ENCODE measurements around the gene EVL.
"Not testable (repeated sequence)": the region's sequence is repeated elsewhere in the genome, so short reads cannot be mapped to it uniquely, and the experiment has no call there.

The EVL gene

DNA sequence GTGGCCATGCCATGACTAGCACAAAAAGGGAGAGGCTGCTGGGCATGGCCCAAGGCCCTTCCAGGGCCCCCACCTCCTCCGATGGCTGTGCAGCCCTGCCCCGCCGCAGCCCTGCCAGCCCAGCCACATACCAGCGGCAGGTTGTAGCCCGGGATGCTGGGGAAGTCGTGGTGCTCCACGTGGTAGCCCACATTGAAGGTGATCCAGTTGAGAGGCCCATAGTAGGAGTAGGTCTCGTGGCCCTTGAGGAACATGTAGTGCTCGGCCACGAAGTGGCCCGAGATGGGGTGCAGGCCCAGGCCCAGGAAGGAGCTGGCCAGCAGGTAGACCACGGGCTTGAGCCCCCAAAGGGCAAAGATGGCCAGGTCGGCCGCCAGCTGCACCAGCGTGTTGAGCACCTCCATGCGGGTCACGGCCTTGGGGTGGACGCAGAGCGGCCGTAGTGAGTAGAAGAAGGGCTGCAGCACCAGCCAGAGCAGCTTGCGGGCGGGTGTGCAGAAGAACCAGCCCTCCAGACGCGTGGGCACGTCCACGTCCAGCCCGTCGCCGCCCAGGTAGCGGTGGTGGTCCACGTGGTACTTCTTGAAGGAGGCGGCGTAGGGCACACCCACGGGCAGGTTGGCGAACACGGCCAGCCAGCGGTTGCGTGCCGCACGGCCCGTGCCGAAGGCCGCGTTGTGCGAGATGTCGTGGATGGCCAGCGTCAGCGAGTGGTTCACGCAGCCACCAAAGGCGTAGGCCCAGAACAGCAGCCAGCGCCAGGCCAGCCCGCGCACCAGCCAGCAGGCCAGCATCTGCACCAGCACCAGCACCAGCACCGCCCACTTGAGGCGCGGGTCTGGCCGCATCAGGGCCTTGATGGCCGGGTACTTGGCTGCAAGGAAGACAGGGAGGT is 83.9 kb downstream of the EVL start:
- DNase-seq: no peak

DNA sequence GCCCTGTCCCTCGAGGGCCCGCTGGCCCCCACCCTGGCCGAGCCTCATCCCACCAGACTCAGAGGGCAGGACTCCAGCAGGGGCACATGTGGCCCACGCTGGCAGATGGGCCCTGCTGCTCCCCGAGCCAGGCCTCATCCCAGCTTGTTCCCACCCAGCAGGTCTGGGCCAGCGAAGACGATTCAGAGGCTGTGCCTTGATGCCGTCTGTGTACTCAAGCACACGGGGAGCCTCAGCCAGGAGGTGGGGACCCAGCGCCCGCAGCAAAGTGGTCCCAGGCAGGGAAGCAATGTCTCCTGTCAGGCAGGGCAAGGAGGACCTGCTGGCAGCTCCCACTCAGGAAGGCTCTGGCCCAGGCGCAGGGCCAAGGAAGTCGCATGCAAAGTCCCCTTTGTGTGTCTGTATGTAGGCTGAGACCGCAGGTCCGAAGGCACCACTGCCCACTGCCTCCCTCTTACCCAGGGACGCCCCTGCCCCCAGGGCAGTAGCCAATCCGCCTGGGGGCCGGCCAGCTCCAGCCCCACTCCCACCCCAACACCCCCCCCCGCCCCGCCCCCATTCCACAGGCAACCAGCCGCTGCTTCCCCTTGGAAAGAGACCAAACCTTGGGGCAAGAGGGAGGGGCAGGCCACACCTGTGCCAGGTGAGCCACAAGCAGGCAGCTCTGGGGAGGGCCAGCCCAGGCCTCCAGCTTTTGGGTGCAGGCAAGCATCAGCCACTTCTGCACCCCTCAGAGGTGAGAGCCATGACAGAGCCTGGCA is 84.8 kb downstream of the EVL start:
- DNase-seq: no peak

DNA sequence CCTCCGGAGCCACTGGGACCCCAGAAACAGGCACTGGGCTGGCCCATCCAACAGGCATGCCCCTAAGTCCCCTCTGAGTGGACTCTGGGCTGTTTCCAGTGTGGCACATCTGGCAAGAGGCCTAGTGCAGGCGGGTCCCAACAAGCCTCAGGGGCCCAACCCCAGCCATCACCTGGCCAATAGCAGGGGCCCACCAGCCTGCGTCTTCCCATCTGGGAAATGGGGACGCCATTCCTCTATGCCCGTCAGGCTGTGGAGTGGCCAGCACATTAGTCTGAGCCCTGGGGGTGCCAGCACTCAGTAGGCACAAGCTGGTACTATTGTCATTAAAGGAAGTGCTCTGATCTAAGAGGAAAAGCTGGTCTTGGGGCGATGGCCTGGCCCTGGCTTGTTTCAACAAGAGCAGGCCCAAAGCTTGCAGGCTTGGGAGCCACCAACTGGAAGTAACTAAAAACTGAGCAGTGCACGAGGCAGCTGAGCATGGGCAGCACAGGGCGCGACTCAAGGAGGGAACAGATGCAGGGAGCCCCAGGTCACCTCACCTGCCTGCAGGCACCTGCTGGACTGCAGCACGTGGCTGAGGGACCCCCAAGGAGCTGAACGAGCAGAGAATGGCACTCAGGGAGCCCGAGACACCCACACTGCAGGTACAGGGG is 85.8 kb downstream of the EVL start:
- no peak for DNase-seq

DNA sequence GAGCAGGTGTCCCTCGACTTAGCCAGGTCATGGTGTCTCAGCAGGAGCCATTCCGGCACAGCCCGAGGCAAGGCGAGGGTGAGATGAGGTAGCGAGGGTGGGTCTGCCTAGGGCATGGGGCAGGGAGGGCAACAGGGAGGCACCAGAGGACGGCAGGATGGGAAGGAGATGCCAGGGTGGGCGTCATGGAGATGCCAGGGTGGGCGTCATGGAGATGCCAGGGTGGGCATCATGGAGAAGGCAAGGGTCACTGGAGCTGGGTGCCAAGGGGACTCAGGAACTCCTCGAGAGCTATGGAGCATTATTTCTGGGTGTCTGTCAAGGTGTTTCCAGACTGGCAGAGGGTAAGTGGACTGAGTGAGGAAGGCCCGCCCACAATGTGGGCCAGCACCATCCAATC is 86.9 kb downstream of the EVL start:
- DNase-seq: no peak

DNA sequence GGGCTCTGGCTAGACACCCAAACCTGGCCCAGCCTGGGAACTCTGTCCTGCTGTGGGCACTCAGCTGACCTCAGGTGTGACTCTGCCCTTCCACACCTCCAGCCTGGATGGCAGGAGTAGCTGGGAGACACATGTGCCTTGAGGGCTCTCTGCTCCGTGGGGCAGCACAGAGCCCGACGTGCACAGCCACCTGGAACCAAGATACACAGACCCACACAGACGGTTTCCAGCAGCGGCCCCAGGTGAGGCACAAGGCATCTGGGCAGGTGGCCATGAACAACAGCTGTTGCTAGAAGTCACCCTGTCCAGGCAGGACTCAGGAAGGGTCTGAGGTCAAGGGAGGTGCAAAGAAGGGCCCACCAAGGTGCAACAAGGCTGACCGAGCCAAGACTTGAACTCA is 88.3 kb downstream of the EVL start:
- DNase-seq: no peak

DNA sequence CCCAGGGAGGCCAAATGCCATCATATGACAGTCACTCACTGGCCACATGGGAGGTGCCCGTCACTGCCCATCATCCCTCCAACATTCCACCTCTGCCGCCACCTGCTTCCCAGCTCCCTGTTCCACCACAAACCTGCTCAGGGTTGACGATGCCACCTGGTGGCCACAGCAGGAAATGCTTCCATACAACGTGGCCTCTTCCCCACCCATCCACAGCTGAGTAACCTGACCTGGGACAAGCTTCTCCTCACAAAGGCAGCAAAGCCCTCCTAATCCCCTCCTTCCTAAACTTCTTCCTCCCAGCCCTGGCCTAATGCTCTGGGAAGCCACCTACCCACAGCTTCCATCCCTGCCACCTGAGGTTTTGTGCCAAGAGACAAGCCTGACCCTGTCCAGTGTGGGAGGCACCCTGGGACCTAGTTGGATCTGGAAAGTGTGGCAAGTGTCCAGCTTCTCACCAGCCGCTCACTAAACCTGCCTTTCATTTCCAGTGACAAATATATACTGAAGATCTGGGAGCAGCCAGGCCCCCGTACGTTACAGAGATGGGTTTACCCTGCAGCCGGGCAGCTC is 89.9 kb downstream of the EVL start:
- DNase-seq: no peak

DNA sequence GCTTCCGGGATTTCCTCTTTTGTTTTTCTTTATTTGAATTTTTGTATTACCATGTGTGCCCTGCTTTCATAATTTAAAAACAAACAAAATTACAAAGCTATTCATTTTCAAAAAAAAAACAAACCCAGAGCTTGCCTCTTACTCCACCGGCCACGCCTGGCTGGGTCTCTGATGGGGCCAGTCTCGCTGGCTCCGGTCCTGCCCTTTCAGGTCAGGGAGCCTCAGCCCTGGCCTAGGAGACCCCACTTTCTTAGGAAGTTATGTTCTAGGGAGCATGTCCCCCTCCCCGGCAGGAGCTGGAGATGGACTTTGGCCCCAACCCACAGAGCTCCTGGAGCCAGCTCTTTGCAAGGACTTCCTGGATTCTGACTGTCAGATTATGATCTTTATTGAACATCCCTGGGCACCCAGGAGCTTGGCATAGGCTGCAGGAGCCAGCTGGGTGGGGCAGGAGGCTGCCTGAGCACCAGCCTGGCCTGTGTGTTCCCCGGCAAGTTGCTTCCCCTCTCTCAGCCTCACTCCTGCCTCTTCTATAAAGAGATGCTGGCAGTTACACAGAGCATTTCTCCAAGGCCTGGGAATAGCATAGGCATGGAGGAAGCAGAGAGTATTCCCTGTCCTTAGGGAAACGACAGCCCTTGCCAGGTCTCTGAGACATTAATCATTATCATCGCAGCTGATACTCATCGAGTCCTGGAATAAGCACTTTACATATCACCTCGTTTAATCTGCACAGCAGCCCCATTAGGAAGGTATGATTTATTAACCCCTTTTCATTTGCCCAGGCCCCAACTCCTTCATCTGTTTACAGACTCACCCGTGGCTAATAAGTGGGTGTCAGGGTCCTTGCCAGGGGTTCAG is 90.8 kb downstream of the EVL start:
- no peak for DNase-seq

DNA sequence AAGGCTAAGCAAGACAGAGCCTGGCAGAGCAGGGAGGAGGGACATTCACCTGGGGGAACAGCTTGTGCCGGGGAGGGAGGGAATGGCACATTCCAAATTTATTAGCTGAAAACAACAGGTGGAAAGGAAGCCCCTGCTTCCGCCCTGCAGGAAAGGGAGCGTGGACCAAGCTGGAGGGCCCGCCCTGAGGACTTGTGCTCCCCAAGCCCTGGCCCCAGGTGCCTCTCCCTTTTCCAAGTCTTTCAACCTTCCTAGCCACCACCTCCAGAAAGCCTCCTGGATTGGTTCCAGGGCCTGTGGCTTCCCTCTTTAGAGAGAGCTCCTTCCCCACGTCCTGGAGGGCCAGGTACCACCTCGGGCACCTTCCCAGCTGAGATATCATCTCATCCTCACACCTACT is 91.6 kb downstream of the EVL start:
- DNase-seq: no peak

DNA sequence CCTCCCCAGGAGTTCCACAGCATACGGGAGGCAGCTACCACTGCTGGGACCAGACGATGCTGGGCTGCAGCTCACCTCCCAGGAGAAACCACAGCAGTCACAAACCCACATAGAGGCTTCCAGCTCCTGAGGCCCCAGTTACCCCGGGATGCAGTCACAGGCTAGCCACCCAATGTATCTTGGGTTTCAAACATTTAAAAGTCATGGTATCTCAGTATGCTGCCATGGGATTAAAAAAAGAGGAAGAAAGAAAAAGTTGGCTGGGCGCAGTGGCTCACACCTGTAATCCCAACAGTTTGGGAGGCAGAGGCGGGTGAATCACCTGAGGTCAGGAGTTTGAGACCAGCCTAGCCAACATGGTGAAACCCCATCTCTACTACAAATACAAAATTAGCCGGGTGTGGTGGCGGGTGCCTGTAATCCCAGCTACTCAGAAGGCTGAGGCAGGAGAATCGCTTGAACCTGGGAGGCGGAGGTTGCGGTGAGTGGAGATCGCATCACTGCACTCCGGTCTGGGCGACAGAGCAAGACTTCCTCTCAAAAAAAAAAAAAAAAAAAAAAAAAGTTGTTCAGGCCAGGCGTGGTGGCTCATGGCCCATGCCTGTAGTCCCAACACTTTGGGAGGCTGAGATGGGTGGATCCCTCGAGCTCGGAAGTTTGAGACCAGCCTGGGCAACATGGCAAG is 92.5 kb downstream of the EVL start:
- DNase-seq: not testable (repeated sequence)

DNA sequence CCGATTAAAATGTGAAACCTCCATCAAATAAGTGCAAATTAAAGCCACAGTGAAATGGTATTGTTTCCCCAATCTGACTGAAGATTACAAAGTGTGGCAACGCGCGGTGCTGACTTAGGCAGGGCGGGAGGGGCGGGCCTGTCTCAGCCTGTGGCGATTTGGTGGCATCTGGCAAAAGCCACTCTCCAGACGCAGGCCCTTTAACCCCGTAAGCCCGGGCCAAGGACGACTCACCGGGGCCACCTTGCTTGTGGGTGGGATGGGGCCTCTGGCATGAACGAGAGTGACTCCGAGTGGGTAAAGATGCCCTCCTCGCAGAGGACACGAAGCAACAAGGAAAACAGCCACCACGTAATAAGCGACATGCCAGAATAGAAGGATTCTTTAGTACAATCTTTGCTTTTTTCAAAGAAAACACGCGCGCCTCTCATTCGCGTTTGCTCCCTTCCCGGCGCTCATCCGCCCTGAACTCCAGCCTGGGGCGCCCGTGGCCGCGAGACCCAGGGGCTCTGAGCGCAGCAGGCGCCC is 93.4 kb downstream of the EVL start:
- no peak for DNase-seq

DNA sequence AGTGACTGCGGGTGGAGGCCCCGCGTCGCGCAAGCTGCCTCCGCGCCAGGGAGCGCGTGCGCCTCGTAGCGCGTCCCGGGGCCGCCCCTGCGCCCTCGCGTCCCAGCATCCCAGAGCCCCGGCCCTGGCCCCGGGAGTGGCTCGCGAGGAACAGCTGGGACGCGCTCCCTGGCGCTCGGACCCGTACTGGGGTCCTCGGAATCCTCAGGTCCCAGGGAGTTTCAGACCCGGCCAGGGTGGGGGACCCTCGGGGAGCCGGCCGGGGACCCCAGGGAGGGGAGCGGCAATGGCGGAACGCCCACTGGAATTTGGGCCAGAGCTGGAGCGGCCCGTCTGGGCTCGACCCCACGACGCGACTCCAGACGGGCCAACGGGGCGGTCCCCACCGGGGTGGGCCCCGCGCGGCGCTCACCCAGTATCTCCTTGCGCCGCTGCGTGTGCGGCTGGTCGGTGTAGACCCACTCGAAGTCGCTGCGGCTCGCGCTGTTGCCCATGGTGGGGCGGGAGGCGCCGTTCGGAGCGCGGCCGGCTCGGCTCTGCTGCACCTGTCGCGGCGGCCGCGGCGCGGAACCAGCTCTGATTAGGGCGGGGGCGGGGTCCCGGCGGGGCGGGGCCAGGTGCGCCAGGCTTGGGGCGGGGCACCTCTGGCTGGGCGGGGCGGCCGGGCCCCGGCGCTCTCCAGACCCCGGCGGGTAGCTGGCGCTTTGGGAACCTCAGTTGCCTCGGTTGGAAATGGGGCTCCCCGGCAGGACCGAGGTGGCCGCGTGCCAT is 94.1 kb downstream of the EVL start, which contains the start of gene DEGS2:
DEGS2 (minus strand) TSS at position 552 of the 771 bp plus-strand sequence; CDS start at position 494, 58 bp downstream.
- DNase-seq: peak; percentile 55

DNA sequence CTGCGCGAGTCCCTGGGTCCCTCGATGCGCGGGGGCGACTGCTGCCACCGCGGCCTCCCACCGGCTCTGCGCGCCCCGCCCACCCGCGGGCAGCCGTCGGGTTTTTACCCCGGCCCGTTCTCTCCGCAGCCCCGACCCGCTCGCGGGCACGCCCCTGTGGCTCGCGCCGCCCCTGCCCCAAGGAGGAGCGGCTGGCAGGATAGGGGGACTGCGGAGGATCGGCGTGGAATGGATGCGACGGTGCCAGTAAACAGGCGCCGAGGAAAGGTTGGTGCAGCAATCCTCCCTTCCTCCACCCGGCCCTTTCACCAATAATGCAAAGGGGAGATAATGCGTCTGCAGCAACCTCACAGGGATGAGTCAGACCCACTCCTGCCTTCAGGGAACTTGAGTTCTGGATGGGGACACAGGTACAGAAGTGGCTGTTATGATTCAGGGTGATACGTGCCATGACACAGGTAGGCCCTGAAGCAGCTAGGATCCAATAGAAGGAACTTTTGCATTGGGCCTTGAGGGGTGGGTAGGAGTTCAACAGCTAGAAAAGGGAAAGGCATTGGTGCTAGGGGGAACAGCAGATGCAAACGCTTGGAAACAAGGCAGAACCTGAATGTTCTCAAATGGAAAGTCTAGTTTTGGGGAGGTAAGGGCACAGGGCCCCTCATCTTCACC is 94.8 kb downstream of the EVL start:
- DNase-seq: no peak

DNA sequence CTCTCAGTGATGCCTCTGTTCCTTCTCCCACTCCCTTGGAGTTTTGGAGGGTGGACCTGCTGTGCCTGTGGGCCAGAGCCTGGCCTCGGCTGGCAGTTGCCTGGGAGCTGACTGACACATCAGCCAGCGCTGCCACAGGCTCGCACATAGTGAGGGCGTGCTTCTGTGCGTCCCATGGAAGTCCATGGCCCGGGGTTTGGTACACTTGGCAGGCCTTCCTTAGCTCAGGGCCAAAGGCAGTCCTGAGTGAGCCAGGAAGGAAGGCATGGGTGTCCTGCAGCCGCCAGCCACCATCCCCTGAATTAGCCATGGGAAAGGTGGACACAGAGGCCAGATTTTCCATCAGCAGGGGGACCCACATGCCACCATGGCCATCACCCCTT is 95.3 kb downstream of the EVL start:
- DNase-seq: no peak

DNA sequence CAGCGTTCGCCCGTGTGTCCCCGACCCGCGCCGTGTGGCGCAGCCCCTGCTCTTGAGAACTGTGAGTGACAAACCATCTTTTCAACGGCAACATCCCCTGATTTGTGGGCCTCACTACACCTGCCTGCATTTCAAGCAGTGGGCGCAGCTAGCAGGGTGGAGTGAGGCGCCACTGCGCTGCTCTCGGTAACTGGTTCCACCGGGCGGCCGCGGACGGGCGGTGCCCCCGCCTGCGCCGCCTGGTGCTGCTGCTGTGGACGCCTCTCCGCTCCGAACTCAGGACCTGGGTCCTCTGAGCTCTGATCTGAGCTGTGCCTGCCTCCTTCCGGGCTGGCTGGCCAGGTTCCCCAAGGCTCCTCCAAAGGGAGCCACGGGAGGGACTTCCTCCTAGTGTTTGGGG is 100.2 kb downstream of the EVL start:
- peak; percentile 10 for DNase-seq

DNA sequence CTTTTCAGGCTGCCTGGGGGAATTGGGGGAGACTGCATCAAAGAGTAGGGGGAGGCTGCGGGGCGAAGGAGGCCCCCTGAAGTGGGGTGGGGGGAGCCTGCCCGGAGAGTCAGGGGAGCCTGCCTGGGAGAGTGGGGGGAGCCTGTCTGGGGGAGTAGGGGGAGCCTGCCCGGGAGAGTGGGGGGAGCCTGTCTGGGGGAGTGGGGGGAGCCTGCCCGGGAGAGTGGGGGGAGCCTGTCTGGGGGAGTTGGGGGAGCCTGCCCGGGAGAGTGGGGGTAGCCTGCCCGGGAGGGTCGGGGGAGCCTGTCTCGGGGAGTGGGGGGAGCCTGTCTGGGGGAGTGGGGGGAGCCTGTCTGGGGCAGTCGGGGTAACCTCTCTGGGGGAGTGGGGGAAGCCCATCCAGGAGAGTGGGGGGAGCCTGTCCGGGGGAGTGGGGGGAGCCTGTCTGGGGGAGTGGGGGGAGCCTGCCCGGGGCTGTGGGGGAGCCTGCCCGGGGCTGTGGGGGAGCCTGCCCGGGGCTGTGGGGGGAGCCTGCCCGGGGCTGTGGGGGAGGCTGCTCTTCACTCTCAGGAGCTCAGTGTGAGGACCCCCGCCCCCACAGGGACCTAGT is 100.7 kb downstream of the EVL start:
- no peak for DNase-seq

DNA sequence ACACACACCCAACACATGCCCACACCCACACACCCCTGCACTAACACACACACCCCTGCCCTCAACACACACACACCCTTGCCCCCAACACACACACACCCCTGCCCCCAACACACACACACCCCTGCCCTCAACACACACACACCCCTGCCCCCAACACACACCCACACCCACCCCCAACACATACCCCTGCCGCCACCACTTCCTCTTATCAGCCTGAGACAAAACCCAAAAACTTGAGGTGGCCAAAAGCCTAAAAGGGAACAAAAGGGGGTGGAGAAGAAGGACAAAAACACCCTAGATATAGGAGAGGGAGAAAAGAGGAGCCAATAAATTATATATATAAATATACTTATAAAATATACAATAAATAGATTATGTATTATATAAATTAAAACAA is 103.3 kb downstream of the EVL start:
- no peak for DNase-seq

DNA sequence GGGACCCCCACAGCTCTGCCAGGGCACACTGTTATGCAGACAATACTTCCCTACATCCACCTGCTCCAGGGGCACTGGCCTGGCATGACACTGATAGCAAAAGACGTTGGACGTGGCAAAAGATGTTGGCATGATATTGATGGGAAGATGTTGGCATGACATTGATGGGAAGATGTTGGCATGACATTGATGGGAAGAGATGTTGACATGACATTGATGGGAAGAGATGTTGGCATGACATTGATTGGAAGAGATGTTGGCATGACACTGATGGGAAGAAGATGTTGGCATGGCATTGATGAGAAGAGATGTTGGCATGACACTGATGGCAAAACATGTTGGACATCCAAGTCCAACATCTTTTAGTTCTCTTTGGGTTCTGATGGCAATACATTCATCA is 105.7 kb downstream of the EVL start:
- DNase-seq: no peak

DNA sequence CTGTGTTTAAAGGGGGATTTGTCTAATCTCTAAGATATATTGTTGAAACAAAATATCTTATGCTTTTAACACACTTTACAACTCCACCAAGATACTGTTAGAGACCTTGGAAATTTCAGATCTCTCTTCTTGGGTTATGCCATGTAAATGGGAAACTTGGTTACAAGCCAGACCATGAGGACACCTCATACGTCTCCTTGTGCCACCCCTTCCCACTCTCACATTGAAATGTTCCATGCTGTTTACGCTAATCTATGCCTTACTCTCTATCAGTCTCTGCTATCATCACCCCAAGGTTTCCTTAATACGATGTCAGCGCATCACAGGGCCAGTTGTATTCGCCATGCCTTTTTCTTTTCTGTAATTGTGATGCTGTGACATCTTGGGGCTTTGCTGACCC is 107.6 kb downstream of the EVL start:
- no peak for DNase-seq

DNA sequence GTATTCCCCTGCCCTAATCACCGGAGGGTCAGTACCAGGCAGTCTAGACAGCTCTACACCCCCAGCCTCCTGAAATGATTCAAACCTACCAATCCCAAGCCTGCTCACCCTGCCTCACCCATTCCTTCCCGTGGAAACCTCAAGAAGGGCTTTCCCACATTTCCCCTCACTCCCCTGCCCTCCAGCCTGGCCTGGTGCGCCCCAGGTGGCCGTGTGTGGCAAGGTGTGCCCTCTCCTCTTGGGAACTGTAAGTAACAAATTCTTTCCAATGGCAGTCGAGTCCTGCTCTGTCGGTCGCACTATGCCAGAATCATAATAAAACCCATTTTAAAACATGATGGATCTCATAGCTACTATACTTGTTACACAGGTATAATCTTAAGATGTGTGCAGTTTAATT is 108.1 kb downstream of the EVL start:
- DNase-seq: no peak

All from NCI-H1436 (cell line).